Activated CD4-positive, alpha-beta memory T cell treated with anti-CD3 and anti-CD28 coated beads, Interleukin-2, amount 10 ng/mL, durations not matched to agents 7 days and 5 days (primary cell): ENCODE data around the gene DNASE1L2. TPM values are rescaled to one million over a fixed set of nuclear protein-coding genes. Genes with fewer than 3 reads are reported as not detected.

Experiments
- CTCF ChIA-PET: fragments of 350-600 bp; sonication (Branson Sonifier 250); formaldehyde crosslinking; loops from one replicate; lab custom pipeline; 2021; ENCODE audit warnings: antibody characterized with exemption, inconsistent platforms; lab: Charles Lee
- POLR2A ChIA-PET: fragments of 350-600 bp; sonication (Branson Sonifier 250); formaldehyde crosslinking; loops from one replicate; lab custom pipeline; 2021; ENCODE audit warnings: antibody characterized with exemption; lab: Charles Lee
- DNase-seq: peaks from one replicate; pipeline ENCODE4 v3.0.0-alpha.2; 2020
- H3K27ac Mint-ChIP-seq: one replicate; pipeline ENCODE4 v1.8.0; 2021; ENCODE audit warnings: mild to moderate bottlenecking, mixed read lengths
- H3K27me3 Mint-ChIP-seq: one replicate; pipeline ENCODE4 v1.8.0; 2021; ENCODE audit warnings: mixed read lengths
- H3K36me3 Mint-ChIP-seq: one replicate; pipeline ENCODE4 v1.8.0; 2021; ENCODE audit warnings: low read depth, mixed read lengths
- H3K4me1 Mint-ChIP-seq: one replicate; pipeline ENCODE4 v1.8.0; 2021; ENCODE audit warnings: mixed read lengths
- H3K4me3 Mint-ChIP-seq: one replicate; pipeline ENCODE4 v1.8.0; 2021; ENCODE audit warnings: mild to moderate bottlenecking, mixed read lengths
- H3K9me3 Mint-ChIP-seq: one replicate; pipeline ENCODE4 v1.8.0; 2021; ENCODE audit warnings: mixed read lengths
- total RNA-seq, 2 experiments: library from RNA; stranded (reverse); gene quantifications; one replicate each; pipeline ENCODE4 v1.2.3, GENCODE V29; 2021

DNASE1L2 gene
- total RNA-seq, 2 experiments from 2014 or later, result 2.0 to 2.3 TPM

- Mint-ChIP-seq H3K4me1 (peaks cover 25% of the 10 kb centered on the region), H3K9me3 (no peaks in the 10 kb centered on the region), H3K27me3 (no peaks in the 10 kb centered on the region), H3K36me3 (peaks cover 10% of the 10 kb centered on the region), H3K4me3 (peak overlapping the region; percentile 76), H3K27ac (peak overlapping the region; percentile 52)
- ChIA-PET POLR2A (interaction anchor here (1.0 to 3.7 kb wide), 15 partner anchors 9 to 536 kb away, joined by 3 to 43 read pairs (median 7); partner anchors contain the start of genes DNASE1L2, E4F1, ECI1 and JPT2), CTCF (interaction anchor here (1.0 to 2.0 kb wide), 6 partner anchors 7 to 306 kb away, joined by 3 to 8 read pairs (median 5); partner anchors contain the start of genes AMDHD2, E4F1, ECI1 and TRAF7)
- DNase-seq, result no peak
Measured at GRCh38 chr16:2213817-2214718, 22.2 kb upstream of the DNASE1L2 start.

GRCh38 chr16:2214719-2214968 lies 21.6 kb upstream of the DNASE1L2 start, which contains the start of gene PGP:
Gene PGP, minus strand, starts transcription at chr16:2214840. Its CDS starts 63 bp downstream, at chr16:2214777.
- no peak for DNase-seq
- Mint-ChIP-seq H3K4me3 (peak within 1 kb of the TSS; percentile 82), H3K4me1 (peaks cover 25% of the 10 kb centered on the region), H3K36me3 (peaks cover 10% of the 10 kb centered on the region), H3K27me3 (no peaks in the 10 kb centered on the region), H3K9me3 (no peaks in the 10 kb centered on the region), H3K27ac (peak within 1 kb of the TSS; percentile 82)
- CTCF ChIA-PET, result interaction anchor here (1.0 to 2.0 kb wide), 6 partner anchors 8 to 306 kb away, joined by 3 to 8 read pairs (median 5); partner anchors contain the start of genes AMDHD2, E4F1, ECI1 and TRAF7
- POLR2A ChIA-PET, result interaction anchor here (0.6 to 3.7 kb wide), 16 partner anchors 9 to 537 kb away, joined by 3 to 43 read pairs (median 6); partner anchors contain the start of genes DNASE1L2, E4F1, ECI1 and JPT2

- ChIA-PET POLR2A (interaction anchor here (1.3 to 3.7 kb wide), 4 partner anchors 12 to 61 kb away, joined by 3 to 43 read pairs (median 21); partner anchors contain the start of genes ECI1, MLST8 and TRAF7), CTCF (interaction anchor here (0.9 to 1.9 kb wide), 2 partner anchors 17 to 76 kb away, joined by 3 to 5 read pairs; no protein-coding TSS in a partner anchor)
- Mint-ChIP-seq H3K36me3 (peaks cover 10% of the 10 kb centered on the region), H3K4me1 (peaks cover 25% of the 10 kb centered on the region), H3K9me3 (no peaks in the 10 kb centered on the region), H3K27ac (peak overlapping the region; percentile 82), H3K4me3 (peak overlapping the region; percentile 47), H3K27me3 (no peaks in the 10 kb centered on the region)
- no peak for DNase-seq
Measured at GRCh38 chr16:2216330-2216729, 19.9 kb upstream of the DNASE1L2 start.

GRCh38 chr16:2223221-2223941 lies 12.9 kb upstream of the DNASE1L2 start, which contains the start of gene E4F1:
Gene E4F1, plus strand, starts transcription at chr16:2223591. Its CDS starts 23 bp downstream, at chr16:2223614.
- Mint-ChIP-seq H3K27ac (peak within 1 kb of the TSS; percentile 74), H3K9me3 (no peaks in the 10 kb centered on the region), H3K4me3 (peak within 1 kb of the TSS; percentile 84), H3K27me3 (no peaks in the 10 kb centered on the region), H3K36me3 (peaks cover 3% of the 10 kb centered on the region), H3K4me1 (peaks cover 22% of the 10 kb centered on the region)
- peak; percentile 100 for DNase-seq
- CTCF ChIA-PET, result interaction anchor here (1.2 kb wide), 1 partner anchor 9 kb away, joined by 5 read pairs; the partner anchor contains the start of gene PGP
- POLR2A ChIA-PET, result interaction anchor here (0.6 to 2.2 kb wide), 6 partner anchors 9 to 309 kb away, joined by 3 to 13 read pairs (median 4); partner anchors contain the start of genes ATP6V0C, PGP and TRAF7

GRCh38 chr16:2223942-2224486 lies 12.2 kb upstream of the DNASE1L2 start:
- peak; percentile 43 for DNase-seq
- ChIA-PET CTCF (no interaction called here), POLR2A (interaction anchor here (0.6 to 2.2 kb wide), 3 partner anchors 10 to 309 kb away, joined by 3 to 13 read pairs (median 4); partner anchors contain the start of genes PGP and TRAF7)
- peaks cover 3% of the 10 kb centered on the region for H3K36me3 Mint-ChIP-seq
- no peaks in the 10 kb centered on the region for H3K27me3 Mint-ChIP-seq
- H3K9me3 Mint-ChIP-seq, result no peaks in the 10 kb centered on the region
- peaks cover 22% of the 10 kb centered on the region for H3K4me1 Mint-ChIP-seq
- H3K4me3 Mint-ChIP-seq, result peak overlapping the region; percentile 84
- H3K27ac Mint-ChIP-seq, result peak overlapping the region; percentile 65

GRCh38 chr16:2226245-2226793 lies 9.9 kb upstream of the DNASE1L2 start:
- POLR2A ChIA-PET, result interaction anchor here (0.9 to 1.5 kb wide), 5 partner anchors 10 to 306 kb away, joined by 3 to 6 read pairs (median 3); partner anchors contain the start of genes DNASE1L2 and ECI1
- CTCF ChIA-PET, result no interaction called here
- H3K4me3 Mint-ChIP-seq, result no peak overlapping the region

GRCh38 chr16:2226918-2227317 lies 9.3 kb upstream of the DNASE1L2 start:
- DNase-seq, result no peak
- ChIA-PET POLR2A (interaction anchor here (1.0 to 1.5 kb wide), 3 partner anchors 25 to 37 kb away, joined by 3 to 6 read pairs (median 3); partner anchors contain the start of gene ECI1), CTCF (no interaction called here)
- no peaks in the 10 kb centered on the region for H3K9me3 Mint-ChIP-seq
- peak overlapping the region; percentile 10 for H3K4me3 Mint-ChIP-seq
- peaks cover 22% of the 10 kb centered on the region for H3K4me1 Mint-ChIP-seq
- H3K27me3 Mint-ChIP-seq, result no peaks in the 10 kb centered on the region
- H3K27ac Mint-ChIP-seq, result no peak overlapping the region
- peaks cover 10% of the 10 kb centered on the region for H3K36me3 Mint-ChIP-seq

More at GRCh38 chr16:2226245-2226793, 9.9 kb upstream of the DNASE1L2 start:
- Mint-ChIP-seq H3K4me1 (peaks cover 22% of the 10 kb centered on the region), H3K27me3 (no peaks in the 10 kb centered on the region), H3K27ac (no peak overlapping the region), H3K9me3 (no peaks in the 10 kb centered on the region), H3K36me3 (peaks cover 8% of the 10 kb centered on the region)
- no peak for DNase-seq

- Mint-ChIP-seq H3K36me3 (peaks cover 11% of the 10 kb centered on the region), H3K27me3 (no peaks in the 10 kb centered on the region), H3K4me3 (no peak overlapping the region), H3K4me1 (peaks cover 19% of the 10 kb centered on the region), H3K27ac (no peak overlapping the region), H3K9me3 (no peaks in the 10 kb centered on the region)
- POLR2A ChIA-PET, result interaction anchor here (1.3 to 1.5 kb wide), 2 partner anchors 22 to 24 kb away, joined by 3 read pairs; partner anchors contain the start of gene ECI1
- DNase-seq, result no peak
- CTCF ChIA-PET, result no interaction called here
Measured at GRCh38 chr16:2228161-2228824, 8.0 kb upstream of the DNASE1L2 start.

GRCh38 chr16:2229091-2229490 lies 7.2 kb upstream of the DNASE1L2 start:
- CTCF ChIA-PET, result no interaction called here
- H3K36me3 Mint-ChIP-seq, result peaks cover 11% of the 10 kb centered on the region
- no peak overlapping the region for H3K27ac Mint-ChIP-seq
- H3K4me3 Mint-ChIP-seq, result no peak overlapping the region
- no peaks in the 10 kb centered on the region for H3K27me3 Mint-ChIP-seq
- H3K9me3 Mint-ChIP-seq, result no peaks in the 10 kb centered on the region
- POLR2A ChIA-PET, result no interaction called here
- no peak for DNase-seq
- H3K4me1 Mint-ChIP-seq, result peaks cover 17% of the 10 kb centered on the region

- DNase-seq, result no peak
- H3K9me3 Mint-ChIP-seq, result no peaks in the 10 kb centered on the region
- POLR2A ChIA-PET, result no interaction called here
- H3K4me1 Mint-ChIP-seq, result peaks cover 11% of the 10 kb centered on the region
- peaks cover 11% of the 10 kb centered on the region for H3K36me3 Mint-ChIP-seq
- no peak overlapping the region for H3K4me3 Mint-ChIP-seq
- H3K27ac Mint-ChIP-seq, result no peak overlapping the region
- CTCF ChIA-PET, result no interaction called here
- no peaks in the 10 kb centered on the region for H3K27me3 Mint-ChIP-seq
Measured at GRCh38 chr16:2229632-2230250, 6.5 kb upstream of the DNASE1L2 start.

- peaks cover 13% of the 10 kb centered on the region for H3K36me3 Mint-ChIP-seq
- H3K9me3 Mint-ChIP-seq, result no peaks in the 10 kb centered on the region
Measured at GRCh38 chr16:2230376-2230775, 5.9 kb upstream of the DNASE1L2 start.

More at GRCh38 chr16:2230376-2230775, 5.9 kb upstream of the DNASE1L2 start:
- DNase-seq, result no peak
- Mint-ChIP-seq H3K4me1 (peaks cover 7% of the 10 kb centered on the region), H3K4me3 (no peak overlapping the region), H3K27me3 (no peaks in the 10 kb centered on the region), H3K27ac (no peak overlapping the region)
- ChIA-PET CTCF (no interaction called here), POLR2A (no interaction called here)
